Body of pancreas (tissue), 4 donors: ENCODE measurements around the gene SLC40A1.

Experiments
- CTCF ChIP-seq, 7 experiments: fragments of 450-650 bp in 4 of 7; fragments of 200-600 bp in 3 of 7; sonication (generic) in 3 of 7; IDR thresholded peaks; one replicate each; pipeline ENCODE4 v1.5.1; 2016 to 2019; ENCODE audit warnings: antibody characterized with exemption in 7 of 7
- POLR2A ChIP-seq, 3 donors: fragments of 450-650 bp; IDR thresholded peaks; one replicate each; pipeline ENCODE4 v1.6.1; 2016; ENCODE audit warnings: antibody characterized with exemption in 3 of 3, mild to moderate bottlenecking in 2 of 3

- TF ChIP-seq CTCF (IDR thresholded peaks at IDR 0.05) (no peak), POLR2A (IDR thresholded peaks at IDR 0.05) (no peak)
Measured at GRCh38 chr2:189534854-189535832, 45.4 kb downstream of the SLC40A1 start.
